GM10847 (cell line): ENCODE data around the gene POM121.
"Not testable (repeated sequence)": the region's sequence is repeated elsewhere in the genome, so short reads cannot be mapped to it uniquely, and the experiment has no call there.

Experiments used
- POLR2A ChIP-seq: IDR thresholded peaks from 2 replicates; pipeline ENCODE4 v1.6.1; 2011; ENCODE audit not compliant: insufficient read length; ENCODE audit errors: extremely low read depth

The POM121 gene

DNA sequence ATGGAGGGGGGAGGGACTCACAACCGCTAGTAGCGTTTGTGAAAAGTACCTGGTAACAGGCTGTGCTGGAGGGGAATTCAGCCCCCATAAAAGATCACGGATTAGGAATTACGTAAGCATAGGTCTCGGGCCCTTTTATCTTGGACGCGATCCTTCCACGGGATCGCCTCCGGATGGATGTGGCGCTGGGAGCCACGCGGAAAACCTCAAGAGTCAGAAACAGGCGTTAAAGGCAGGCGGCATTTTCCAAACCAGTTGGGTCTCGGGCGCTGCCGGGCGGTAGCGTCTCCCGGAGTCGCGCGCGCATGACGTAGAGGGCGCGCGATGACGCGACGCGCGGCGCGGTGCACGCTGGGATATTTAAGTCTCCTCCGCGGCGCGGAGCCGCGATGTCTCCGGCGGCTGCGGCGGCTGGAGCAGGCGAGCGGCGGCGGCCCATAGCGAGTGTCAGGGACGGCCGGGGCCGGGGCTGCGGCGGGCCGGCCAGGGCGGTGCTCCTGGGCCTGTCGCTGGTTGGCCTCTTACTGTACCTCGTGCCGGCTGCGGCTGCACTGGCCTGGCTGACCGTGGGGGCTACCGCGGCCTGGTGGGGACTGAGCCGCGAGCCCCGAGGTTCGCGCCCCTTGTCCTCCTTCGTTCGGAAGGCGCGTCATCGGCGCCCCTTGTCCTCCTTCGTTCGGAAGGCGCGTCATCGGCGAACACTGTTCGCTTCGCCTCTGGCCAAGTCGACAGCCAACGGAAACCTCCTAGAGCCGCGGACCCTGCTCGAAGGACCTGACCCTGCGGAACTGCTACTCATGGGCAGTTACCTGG lies at the start of gene POM121:
Gene POM121 (plus strand): TSS at position 363 of the 813 bp plus-strand sequence. CDS start 27 bp downstream, at position 390.
- TF ChIP-seq POLR2A, result peak; percentile 76

DNA sequence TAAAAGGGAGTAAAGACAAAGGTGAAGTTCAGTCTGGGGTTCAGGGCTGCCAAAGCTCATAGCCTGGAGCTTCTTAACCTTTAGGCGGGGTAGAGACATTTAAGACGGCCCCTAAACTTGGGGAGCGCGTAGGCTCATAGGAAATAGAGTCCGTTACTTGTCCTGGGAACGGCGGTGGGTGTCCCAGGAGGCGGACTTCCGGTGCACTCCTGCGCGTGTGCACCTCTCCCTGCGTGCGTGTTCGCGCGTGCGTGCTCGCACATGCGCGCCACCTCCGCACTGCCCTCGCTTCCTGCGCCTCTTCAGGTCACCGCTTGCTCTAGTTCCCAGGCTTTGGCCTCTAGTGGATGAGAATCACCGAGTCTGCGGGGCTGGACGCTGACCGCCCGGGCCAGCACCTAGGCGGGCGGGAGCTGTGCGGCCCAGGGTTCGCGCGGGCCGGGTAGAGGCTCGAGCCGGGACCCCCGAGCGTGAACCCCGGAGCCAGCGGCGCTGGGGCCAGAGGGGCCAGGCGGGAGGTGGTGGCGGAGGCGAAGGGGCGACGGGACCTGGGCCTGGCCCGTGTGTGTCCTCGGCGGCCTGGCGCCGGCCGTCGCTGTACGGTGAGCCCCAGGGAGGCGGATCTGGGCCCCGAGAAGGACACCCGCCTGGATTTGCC lies 45.7 kb upstream of the POM121 start:
- TF ChIP-seq POLR2A, result peak; percentile 51

DNA sequence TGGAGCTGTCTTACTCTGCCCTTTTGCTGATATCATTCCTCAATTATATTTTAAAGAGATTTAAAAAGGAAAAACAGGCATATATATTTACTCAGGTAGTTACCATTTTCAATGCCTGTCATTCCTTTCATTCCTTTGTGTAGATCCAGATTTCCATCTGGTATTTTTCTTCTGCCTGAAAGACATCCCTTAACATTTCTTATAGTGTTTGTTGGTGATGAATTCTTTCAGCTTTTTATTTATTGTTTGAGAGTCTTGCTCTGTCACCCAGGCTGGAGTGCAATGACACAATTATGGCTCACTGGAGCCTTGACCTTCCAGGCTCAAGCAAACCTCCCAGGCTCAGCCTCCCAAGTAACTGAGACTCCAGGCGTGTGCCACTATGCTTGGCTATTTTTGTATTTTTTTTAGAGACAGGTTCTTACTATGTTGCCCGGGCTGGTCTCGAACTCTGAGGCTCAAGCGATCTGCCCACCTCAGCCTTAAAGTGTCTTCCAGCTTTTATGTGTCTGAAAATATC lies 5.6 kb upstream of the POM121 start:
- TF ChIP-seq POLR2A, result no peak

DNA sequence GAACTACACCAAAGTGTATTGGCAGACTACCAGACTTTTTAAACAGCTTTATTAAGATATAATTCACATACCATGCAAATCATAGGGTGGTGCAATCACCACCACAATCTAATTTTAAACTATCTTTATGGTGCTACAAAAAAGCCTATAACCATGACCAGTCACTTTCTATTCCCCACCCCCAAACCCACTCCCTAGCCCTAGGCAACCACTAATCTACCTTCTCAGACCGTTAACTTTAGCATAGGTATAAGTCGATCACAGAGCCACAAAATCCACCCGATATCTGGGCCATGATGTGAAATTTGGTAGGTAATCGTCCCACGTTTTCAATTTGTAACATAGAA lies 536 bp upstream of the POM121 start:
- no peak for TF ChIP-seq POLR2A

DNA sequence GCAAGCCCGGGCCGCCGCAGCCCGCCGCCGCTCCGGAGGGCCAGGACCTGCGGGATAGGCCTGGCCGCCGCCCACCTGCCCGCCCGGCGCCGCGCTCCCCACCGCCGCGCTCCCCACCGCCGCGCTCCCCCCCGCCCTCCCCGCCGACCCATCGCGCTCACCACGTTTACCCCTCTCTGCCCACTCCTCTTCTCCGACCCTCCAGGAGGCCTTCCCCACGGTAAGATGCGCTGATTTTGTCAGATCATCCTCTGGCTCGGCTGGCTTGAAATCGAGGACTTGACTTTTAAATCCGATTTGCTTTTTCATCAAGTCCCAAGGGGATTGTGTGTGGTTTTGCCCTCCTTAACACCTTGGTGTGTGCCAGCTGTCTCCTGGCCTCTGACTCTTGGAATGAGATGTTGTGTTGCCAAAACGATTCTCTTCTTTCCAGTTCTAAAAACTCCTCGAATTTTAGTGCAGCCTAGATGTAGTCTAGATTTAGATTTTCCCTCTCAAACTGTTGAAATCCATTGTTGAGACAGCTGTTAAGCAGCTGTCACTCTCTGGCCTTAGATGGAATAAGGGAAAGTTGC lies 738 bp downstream of the POM121 start:
- TF ChIP-seq POLR2A, result no peak

DNA sequence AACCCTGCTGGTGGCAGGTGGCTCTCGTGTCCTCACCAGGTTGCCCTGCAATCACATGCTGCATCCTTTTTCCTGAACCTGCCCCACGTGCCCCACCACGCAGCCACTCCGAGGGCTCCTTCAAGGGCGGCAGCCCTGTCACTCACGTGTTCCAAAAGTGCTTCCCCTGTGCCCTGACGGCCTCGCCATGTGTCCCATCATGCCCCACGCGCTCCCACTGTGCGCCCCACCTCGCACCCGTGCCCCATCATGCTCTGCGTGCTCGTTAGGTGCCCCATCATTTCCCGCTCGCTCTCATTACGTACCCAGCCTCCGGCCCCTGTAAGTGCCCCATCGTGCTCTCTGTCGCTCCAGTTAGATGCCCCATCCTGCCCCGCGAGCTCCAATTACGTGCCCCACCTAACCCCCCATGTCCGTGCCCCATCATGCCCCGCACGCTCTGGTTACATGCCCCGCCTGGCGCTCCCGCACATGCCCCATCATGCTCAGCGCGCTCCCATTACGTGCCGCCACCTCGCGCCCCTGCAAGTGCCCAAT lies 44.2 kb downstream of the POM121 start, which contains the start of gene TRIM74:
Gene TRIM74 (minus strand): TSS at position 487 of the 537 bp plus-strand sequence. CDS start 3,309 bp downstream, outside the sequence.
- not testable (repeated sequence) for TF ChIP-seq POLR2A
